Measurements from ENCODE around the gene ZBTB16. TPM values are rescaled to one million over a fixed set of nuclear protein-coding genes. Genes with fewer than 3 reads are reported as not detected.

ZBTB16 gene
- total and polyA plus RNA-seq, 2 of the 13 experiments (the other 11 are each of a cell fraction or from before 2014, with no cell fraction given), result not detected

- Histone ChIP-seq H3K79me2 (ENCODE audit: insufficient read depth, low read length) (no peaks in the 10 kb centered on the region), H3K4me1 (ENCODE audit: insufficient read depth, low read length) (peaks cover 11% of the 10 kb centered on the region), H4K20me1 (ENCODE audit: insufficient read depth, low read length) (no peaks in the 10 kb centered on the region), H2AFZ (ENCODE audit: low read length) (no peak overlapping the region), H3K9ac (ENCODE audit: insufficient read depth, low read depth, low read length) (no peak overlapping the region), H3K9me3 (ENCODE audit: low read length) (no peaks in the 10 kb centered on the region), H3K4me3 (replicated peaks in 1 of 3; ENCODE audit: insufficient read depth in 1 of 3, low read depth in 2 of 3, low read length in 3 of 3) (no peak overlapping the region), H3K36me3 (replicated peaks in 1 of 2; ENCODE audit: control insufficient read depth in 1 of 2, insufficient read depth in 2 of 2, low read length in 2 of 2) (no peaks in the 10 kb centered on the region), H3K27me3 (ENCODE audit: control insufficient read depth in 1 of 2, insufficient read depth in 2 of 2, low read length in 2 of 2) (peaks cover 0 to 4% of the 10 kb centered on the region in 2 experiments; a peak in 1 of 5 replicates), H3K4me2 (ENCODE audit: low read depth, low read length) (no peak overlapping the region), H3K27ac (ENCODE audit: extremely low read length, insufficient read depth, low read length) (no peak overlapping the region)
- 22% methylated on average over 5 of the region's 5 CpGs for WGBS (ENCODE audit: low lambda C conversion rate)
- TF ChIP-seq CEBPG (CRISPR knock-in tag; IDR thresholded peaks at IDR 0.05) (peak; percentile 41; the same call in 1 of the 2 replicates), FOXA3 (CRISPR knock-in tag; IDR thresholded peaks at IDR 0.05) (0 out of 2 replicates have a peak, but pooled peaks have one; percentile 7), IKZF1 (IDR thresholded peaks at IDR 0.05) (no peak), SMAD1 (CRISPR knock-in tag; IDR thresholded peaks at IDR 0.05; ENCODE audit: borderline replicate concordance, low read depth) (no peak), IKZF4 (CRISPR knock-in tag; IDR thresholded peaks at IDR 0.05; ENCODE audit: borderline replicate concordance, low read depth, not compliant biosample characterization) (no peak), FOXP1 (IDR thresholded peaks at IDR 0.05) (no peak), FOXP1 (CRISPR knock-in tag; IDR thresholded peaks at IDR 0.05) (peak; percentile 54; the same call in 1 of the 2 replicates), HIVEP1 (CRISPR knock-in tag; IDR thresholded peaks at IDR 0.05) (no peak), KDM5B (CRISPR knock-in tag; IDR thresholded peaks at IDR 0.05; ENCODE audit: borderline replicate concordance) (no peak), SOX13 (IDR thresholded peaks at IDR 0.05) (no peak), SOX13 (CRISPR knock-in tag; conservative IDR thresholded peaks at IDR 0.05 in 1 of 2, IDR thresholded peaks at IDR 0.05 in 1 of 2) (peak in 1 of 2 experiments; percentile 58; a peak in 2 of 4 replicates), ZNF615 (CRISPR knock-in tag; IDR thresholded peaks at IDR 0.05; ENCODE audit: borderline replicate concordance) (no peak), ETV6 (CRISPR knock-in tag; conservative IDR thresholded peaks at IDR 0.05) (no peak), ZFP37 (CRISPR knock-in tag; IDR thresholded peaks at IDR 0.05; ENCODE audit: borderline replicate concordance) (no peak), RARA (CRISPR knock-in tag; IDR thresholded peaks at IDR 0.05) (no peak), FOXJ3 (CRISPR knock-in tag; IDR thresholded peaks at IDR 0.05; ENCODE audit: borderline replicate concordance) (peak; percentile 22; the same call in 1 of the 2 replicates), ZNF83 (CRISPR knock-in tag; IDR thresholded peaks at IDR 0.05; ENCODE audit: borderline replicate concordance) (no peak), SOX5 (CRISPR knock-in tag; IDR thresholded peaks at IDR 0.05; ENCODE audit: borderline replicate concordance) (peak; percentile 67; the same call in 1 of the 2 replicates), KMT2A (CRISPR knock-in tag; IDR thresholded peaks at IDR 0.05) (no peak), CEBPB (IDR thresholded peaks at IDR 0.05; ENCODE audit: borderline replicate concordance, low read depth, low read length) (peak; percentile 64; the same call in 1 of the 2 replicates), SOX6 (IDR thresholded peaks at IDR 0.05) (no peak), SOX6 (CRISPR knock-in tag; IDR thresholded peaks at IDR 0.05) (peak; percentile 87)
- TF ChIP-seq, protein P1, sequence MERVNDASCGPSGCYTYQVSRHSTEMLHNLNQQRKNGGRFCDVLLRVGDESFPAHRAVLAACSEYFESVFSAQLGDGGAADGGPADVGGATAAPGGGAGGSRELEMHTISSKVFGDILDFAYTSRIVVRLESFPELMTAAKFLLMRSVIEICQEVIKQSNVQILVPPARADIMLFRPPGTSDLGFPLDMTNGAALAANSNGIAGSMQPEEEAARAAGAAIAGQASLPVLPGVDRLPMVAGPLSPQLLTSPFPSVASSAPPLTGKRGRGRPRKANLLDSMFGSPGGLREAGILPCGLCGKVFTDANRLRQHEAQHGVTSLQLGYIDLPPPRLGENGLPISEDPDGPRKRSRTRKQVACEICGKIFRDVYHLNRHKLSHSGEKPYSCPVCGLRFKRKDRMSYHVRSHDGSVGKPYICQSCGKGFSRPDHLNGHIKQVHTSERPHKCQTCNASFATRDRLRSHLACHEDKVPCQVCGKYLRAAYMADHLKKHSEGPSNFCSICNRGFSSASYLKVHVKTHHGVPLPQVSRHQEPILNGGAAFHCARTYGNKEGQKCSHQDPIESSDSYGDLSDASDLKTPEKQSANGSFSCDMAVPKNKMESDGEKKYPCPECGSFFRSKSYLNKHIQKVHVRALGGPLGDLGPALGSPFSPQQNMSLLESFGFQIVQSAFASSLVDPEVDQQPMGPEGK (CRISPR knock-in tag; IDR thresholded peaks at IDR 0.05), result peak; percentile 40; the same call in 1 of the 2 replicates
- TF ChIP-seq, protein P2, sequence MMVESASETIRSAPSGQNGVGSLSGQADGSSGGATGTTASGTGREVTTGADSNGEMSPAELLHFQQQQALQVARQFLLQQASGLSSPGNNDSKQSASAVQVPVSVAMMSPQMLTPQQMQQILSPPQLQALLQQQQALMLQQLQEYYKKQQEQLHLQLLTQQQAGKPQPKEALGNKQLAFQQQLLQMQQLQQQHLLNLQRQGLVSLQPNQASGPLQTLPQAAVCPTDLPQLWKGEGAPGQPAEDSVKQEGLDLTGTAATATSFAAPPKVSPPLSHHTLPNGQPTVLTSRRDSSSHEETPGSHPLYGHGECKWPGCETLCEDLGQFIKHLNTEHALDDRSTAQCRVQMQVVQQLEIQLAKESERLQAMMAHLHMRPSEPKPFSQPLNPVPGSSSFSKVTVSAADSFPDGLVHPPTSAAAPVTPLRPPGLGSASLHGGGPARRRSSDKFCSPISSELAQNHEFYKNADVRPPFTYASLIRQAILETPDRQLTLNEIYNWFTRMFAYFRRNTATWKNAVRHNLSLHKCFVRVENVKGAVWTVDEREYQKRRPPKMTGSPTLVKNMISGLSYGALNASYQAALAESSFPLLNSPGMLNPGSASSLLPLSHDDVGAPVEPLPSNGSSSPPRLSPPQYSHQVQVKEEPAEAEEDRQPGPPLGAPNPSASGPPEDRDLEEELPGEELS (CRISPR knock-in tag; IDR thresholded peaks at IDR 0.05), result peak; percentile 30; the same call in 1 of the 2 replicates
- DNase-seq (ENCODE audit: low spot score), result peak; percentile 30
- in situ Hi-C loops (cut with HindIII; ENCODE audit: extremely low pct_ligation_motif_present, low pct_unique_long_range_greater_than_20kb), result no loop called here
- POLR2A ChIA-PET, result no interaction called here
- ATAC-seq, result peak; percentile 78
- FAIRE-seq, result no peak
- BruUV-seq (replicated peaks), result no TSS peak
- intact Hi-C loops (cut with micrococcal nuclease; ENCODE audit: unreplicated experiment), result no loop called here
- CTCF ChIA-PET (ENCODE audit: low intra/inter-chr PET ratio, low total read pairs), result no interaction called here
Observed at GRCh38 chr11:114154271-114155047, 94.9 kb downstream of the ZBTB16 start.

All from HepG2 (cell line).